Hepatocyte (in vitro differentiated cells): ENCODE measurements around the gene RNF152. TPM values are rescaled to one million over a fixed set of nuclear protein-coding genes. Genes with fewer than 3 reads are reported as not detected.

Source experiments
- DNase-seq: peaks from one replicate; pipeline ENCODE4 v3.0.0-alpha.2; 2016; ENCODE audit warnings: low spot score
- H2AFZ ChIP-seq: fragments of 200-600 bp; sonication (generic); 2 replicates; pipeline ENCODE4 v1.6.0; 2016; ENCODE audit warnings: antibody characterized with exemption, mild to moderate bottlenecking
- H3K27ac ChIP-seq: fragments of 200-600 bp; sonication (generic); 2 replicates; pipeline ENCODE4 v1.5.1; 2016; ENCODE audit warnings: mild to moderate bottlenecking
- H3K27me3 ChIP-seq: fragments of 200-600 bp; sonication (generic); 2 replicates; pipeline ENCODE4 v1.6.1; 2016
- H3K36me3 ChIP-seq: fragments of 200-600 bp; sonication (generic); replicated peaks from 2 replicates; pipeline ENCODE4 v1.5.1; 2016; ENCODE audit warnings: low read depth; ENCODE audit not compliant: insufficient read depth
- H3K4me1 ChIP-seq: fragments of 200-600 bp; sonication (generic); 2 replicates; pipeline ENCODE4 v1.5.1; 2016; ENCODE audit warnings: mild to moderate bottlenecking, moderate library complexity; ENCODE audit not compliant: insufficient read depth
- H3K4me2 ChIP-seq: fragments of 200-600 bp; sonication (generic); 2 replicates; pipeline ENCODE4 v1.6.0; 2016
- H3K4me3 ChIP-seq: fragments of 200-600 bp; sonication (generic); 2 replicates; pipeline ENCODE4 v1.5.1; 2016; ENCODE audit warnings: mild to moderate bottlenecking
- H3K79me2 ChIP-seq: fragments of 200-600 bp; sonication (generic); 2 replicates; pipeline ENCODE4 v1.6.0; 2017; ENCODE audit warnings: mild to moderate bottlenecking
- H3K9me2 ChIP-seq: fragments of 200-600 bp; sonication (generic); replicated peaks from 2 replicates; pipeline ENCODE4 v1.6.0; 2017; ENCODE audit warnings: mild to moderate bottlenecking; ENCODE audit not compliant: insufficient read depth
- H3K9me3 ChIP-seq: fragments of 200-600 bp; sonication (generic); 2 replicates; pipeline ENCODE4 v1.5.1; 2016; ENCODE audit warnings: low read depth, mild to moderate bottlenecking
- H4K20me1 ChIP-seq: fragments of 200-600 bp; sonication (generic); 2 replicates; pipeline ENCODE4 v1.6.0; 2016; ENCODE audit warnings: mild to moderate bottlenecking; ENCODE audit not compliant: insufficient read depth, poor library complexity, severe bottlenecking
- EZH2 ChIP-seq: fragments of 200-600 bp; sonication (generic); IDR thresholded peaks from 2 replicates; pipeline ENCODE4 v1.6.1; 2016; ENCODE audit warnings: antibody characterized with exemption, mild to moderate bottlenecking, borderline replicate concordance
- EZH2phosphoT487 ChIP-seq: fragments of 200-600 bp; sonication (generic); IDR thresholded peaks from one replicate; pipeline ENCODE4 v1.6.1; 2018; ENCODE audit warnings: antibody characterized with exemption, mild to moderate bottlenecking, low read depth, moderate library complexity; ENCODE audit not compliant: unreplicated experiment, severe bottlenecking
- WGBS: methylation state at CpG from one replicate; pipeline ENCODE4 v1.1.6; 2016; ENCODE audit warnings: low lambda C conversion rate; ENCODE audit errors: missing lambda C conversion rate; 5-methylcytosine and 5-hydroxymethylcytosine counted together
- polyA plus RNA-seq: library from polyadenylated mRNA; unstranded; fragments of >200 nt; fragmentation: Nextera tagmentation; extraction: Ambion mirVana; gene quantifications from 2 replicates; pipeline ENCODE4 v1.2.1, GENCODE V29; 2016
- total RNA-seq: library from RNA; depleted of rRNA; stranded (reverse); fragments of >200 nt; gene quantifications from 2 replicates; pipeline ENCODE4 v1.2.3, GENCODE V29; 2014
- TF ChIP-seq, protein P1 (sequence below): fragments of 200-600 bp; sonication (generic); IDR thresholded peaks from 2 replicates; pipeline ENCODE4 v1.5.1; 2016; ENCODE audit warnings: antibody characterized with exemption, mild to moderate bottlenecking; ENCODE audit not compliant: poor library complexity

Gene RNF152
- total and polyA plus RNA-seq, 2 experiments from 2014 or later = 4.2 to 18.3 TPM

DNA sequence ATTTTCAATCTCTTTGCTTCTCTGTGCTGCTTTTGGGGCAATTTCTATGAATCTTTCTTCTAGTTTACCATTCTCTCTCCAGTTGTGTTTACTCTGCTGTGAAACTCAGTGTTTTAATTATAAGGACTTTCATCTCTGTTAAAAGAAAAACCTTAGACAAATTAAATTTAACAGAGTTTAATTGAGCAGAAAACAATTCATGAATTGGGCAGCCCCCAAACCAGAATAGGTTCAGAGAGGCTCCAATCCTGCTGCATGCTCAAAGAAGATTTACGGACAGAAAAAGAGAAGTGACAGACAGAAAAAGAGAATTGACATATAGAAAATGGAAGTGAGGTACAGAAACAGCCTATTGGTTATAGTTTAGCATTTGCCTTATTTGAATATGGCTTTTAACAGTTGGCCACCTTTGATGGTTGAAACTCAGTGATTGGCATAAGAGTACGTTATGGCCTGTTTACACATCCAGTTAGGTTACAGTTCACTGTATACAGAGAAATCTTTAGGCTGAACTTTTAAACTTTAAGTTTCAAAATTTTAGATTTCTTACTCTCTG lies 120.4 kb downstream of the RNF152 start:
- no peaks in the 10 kb centered on the region for H4K20me1 ChIP-seq
- H3K9me2 ChIP-seq = no peaks in the 10 kb centered on the region
- no peak overlapping the region for H3K4me2 ChIP-seq
- no peaks in the 10 kb centered on the region for H3K36me3 ChIP-seq
- 68% methylated on average over 2 of the region's 2 CpGs for WGBS
- no peak overlapping the region for H2AFZ ChIP-seq
- no peak overlapping the region for H3K27ac ChIP-seq
- H3K9me3 ChIP-seq = no peaks in the 10 kb centered on the region
- H3K79me2 ChIP-seq = no peaks in the 10 kb centered on the region
- no peaks in the 10 kb centered on the region for H3K27me3 ChIP-seq
- DNase-seq = no peak
- no peaks in the 10 kb centered on the region for H3K4me1 ChIP-seq
- no peak overlapping the region for H3K4me3 ChIP-seq
- TF ChIP-seq EZH2 = no peak
- TF ChIP-seq, protein P1, sequence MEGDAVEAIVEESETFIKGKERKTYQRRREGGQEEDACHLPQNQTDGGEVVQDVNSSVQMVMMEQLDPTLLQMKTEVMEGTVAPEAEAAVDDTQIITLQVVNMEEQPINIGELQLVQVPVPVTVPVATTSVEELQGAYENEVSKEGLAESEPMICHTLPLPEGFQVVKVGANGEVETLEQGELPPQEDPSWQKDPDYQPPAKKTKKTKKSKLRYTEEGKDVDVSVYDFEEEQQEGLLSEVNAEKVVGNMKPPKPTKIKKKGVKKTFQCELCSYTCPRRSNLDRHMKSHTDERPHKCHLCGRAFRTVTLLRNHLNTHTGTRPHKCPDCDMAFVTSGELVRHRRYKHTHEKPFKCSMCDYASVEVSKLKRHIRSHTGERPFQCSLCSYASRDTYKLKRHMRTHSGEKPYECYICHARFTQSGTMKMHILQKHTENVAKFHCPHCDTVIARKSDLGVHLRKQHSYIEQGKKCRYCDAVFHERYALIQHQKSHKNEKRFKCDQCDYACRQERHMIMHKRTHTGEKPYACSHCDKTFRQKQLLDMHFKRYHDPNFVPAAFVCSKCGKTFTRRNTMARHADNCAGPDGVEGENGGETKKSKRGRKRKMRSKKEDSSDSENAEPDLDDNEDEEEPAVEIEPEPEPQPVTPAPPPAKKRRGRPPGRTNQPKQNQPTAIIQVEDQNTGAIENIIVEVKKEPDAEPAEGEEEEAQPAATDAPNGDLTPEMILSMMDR = no peak
- no peak for TF ChIP-seq EZH2phosphoT487

DNA sequence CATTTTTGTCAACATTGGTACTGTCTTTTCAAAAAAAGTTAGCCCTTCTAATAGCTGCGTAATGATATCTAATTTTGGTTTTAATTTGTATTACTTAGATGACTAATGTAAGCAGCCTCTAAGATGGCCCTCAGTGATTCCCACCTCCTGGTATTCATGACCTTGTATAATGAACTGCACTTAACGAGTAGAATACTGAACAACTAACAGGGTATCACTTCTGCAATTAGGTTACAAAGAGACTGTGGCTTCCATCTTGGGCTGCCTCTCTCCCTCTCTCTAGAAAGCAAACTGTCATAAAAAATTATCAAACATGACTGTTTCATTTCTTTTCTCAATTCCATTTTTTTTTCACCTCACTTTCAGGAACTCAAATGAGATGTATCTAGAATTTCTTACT lies 120.9 kb downstream of the RNF152 start:
- H3K27ac ChIP-seq = no peak overlapping the region
- no peak for DNase-seq
- no peaks in the 10 kb centered on the region for H3K4me1 ChIP-seq
- no peaks in the 10 kb centered on the region for H3K9me2 ChIP-seq
- no peaks in the 10 kb centered on the region for H3K36me3 ChIP-seq
- no peak for TF ChIP-seq EZH2
- no peak for TF ChIP-seq EZH2phosphoT487
- no peaks in the 10 kb centered on the region for H3K27me3 ChIP-seq
- H2AFZ ChIP-seq = no peak overlapping the region
- H3K4me3 ChIP-seq = no peak overlapping the region
- H3K79me2 ChIP-seq = no peaks in the 10 kb centered on the region
- no peaks in the 10 kb centered on the region for H4K20me1 ChIP-seq
- no peak overlapping the region for H3K4me2 ChIP-seq
- no peaks in the 10 kb centered on the region for H3K9me3 ChIP-seq
- 98% methylated on average over 2 of the region's 2 CpGs for WGBS

DNA sequence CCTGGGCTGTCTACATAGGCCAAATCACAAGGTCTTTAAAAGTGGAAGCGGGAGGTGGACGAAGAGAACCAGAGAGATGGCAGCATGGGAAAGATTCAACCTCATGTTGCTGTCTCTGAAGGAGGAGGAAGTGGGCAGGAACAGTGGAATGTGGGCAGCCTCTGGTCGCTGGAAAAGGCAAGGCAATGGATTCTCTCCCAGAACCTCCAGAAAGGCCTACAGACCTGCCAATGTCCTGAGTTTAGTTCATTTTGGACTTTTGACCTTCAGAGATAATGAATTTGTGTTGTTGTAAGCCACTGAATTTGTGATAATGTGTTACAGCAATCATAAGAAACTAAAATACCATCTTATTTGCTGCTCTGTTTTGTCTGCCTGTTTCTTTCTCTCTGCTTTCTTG lies 122.5 kb downstream of the RNF152 start:
- Histone ChIP-seq H3K4me2 (no peak overlapping the region), H3K79me2 (no peaks in the 10 kb centered on the region), H3K9me3 (no peaks in the 10 kb centered on the region), H4K20me1 (no peaks in the 10 kb centered on the region), H3K27me3 (no peaks in the 10 kb centered on the region), H3K9me2 (no peaks in the 10 kb centered on the region), H3K4me3 (no peak overlapping the region), H3K36me3 (no peaks in the 10 kb centered on the region), H2AFZ (no peak overlapping the region), H3K27ac (no peak overlapping the region), H3K4me1 (peaks cover 4% of the 10 kb centered on the region)
- TF ChIP-seq EZH2 = no peak
- TF ChIP-seq, protein P1 = no peak
- no peak for TF ChIP-seq EZH2phosphoT487
- 82% methylated on average over 3 of the region's 3 CpGs for WGBS
- DNase-seq = no peak

DNA sequence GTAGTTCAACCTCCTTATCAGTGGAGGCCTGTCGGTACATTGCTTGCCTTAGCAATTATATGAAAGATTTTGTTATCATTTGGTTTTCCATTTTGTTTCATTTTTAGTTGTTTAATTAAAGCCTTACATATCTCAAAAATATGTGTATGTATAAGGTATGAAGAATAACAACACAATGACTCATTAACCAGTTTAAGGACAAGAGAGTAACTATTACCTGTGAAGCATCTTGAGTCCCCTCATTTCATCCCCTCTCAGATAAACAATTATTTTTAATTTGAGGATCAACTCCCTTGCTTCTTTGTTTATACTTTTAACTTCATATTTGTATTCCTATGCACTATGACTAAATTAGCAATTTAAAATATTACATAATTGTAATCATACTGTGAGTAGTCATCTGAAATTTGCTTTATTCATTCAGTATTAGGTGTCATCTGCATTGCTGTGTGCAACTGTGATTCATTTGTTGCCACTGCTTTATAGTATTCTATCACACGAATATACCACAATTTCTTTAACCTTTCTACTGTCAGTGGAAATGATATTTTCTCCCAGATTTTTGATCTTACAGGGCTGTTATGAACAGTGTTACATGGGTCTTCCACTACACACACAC lies 126.4 kb downstream of the RNF152 start:
- no peaks in the 10 kb centered on the region for H3K9me3 ChIP-seq
- no peaks in the 10 kb centered on the region for H3K27me3 ChIP-seq
- H3K9me2 ChIP-seq = no peaks in the 10 kb centered on the region
- no peaks in the 10 kb centered on the region for H3K36me3 ChIP-seq
- H3K4me1 ChIP-seq = peaks cover 4% of the 10 kb centered on the region
- DNase-seq = no peak
- H4K20me1 ChIP-seq = no peaks in the 10 kb centered on the region
- no peaks in the 10 kb centered on the region for H3K79me2 ChIP-seq
- 91% methylated on average over 2 of the region's 2 CpGs for WGBS
- H3K27ac ChIP-seq = no peak overlapping the region
- no peak overlapping the region for H3K4me3 ChIP-seq
- H3K4me2 ChIP-seq = no peak overlapping the region
- TF ChIP-seq, protein P1 = no peak
- TF ChIP-seq EZH2 = no peak
- no peak for TF ChIP-seq EZH2phosphoT487
- no peak overlapping the region for H2AFZ ChIP-seq
